ENCODE data around the gene MAPK11.

The MAPK11 gene

DNA sequence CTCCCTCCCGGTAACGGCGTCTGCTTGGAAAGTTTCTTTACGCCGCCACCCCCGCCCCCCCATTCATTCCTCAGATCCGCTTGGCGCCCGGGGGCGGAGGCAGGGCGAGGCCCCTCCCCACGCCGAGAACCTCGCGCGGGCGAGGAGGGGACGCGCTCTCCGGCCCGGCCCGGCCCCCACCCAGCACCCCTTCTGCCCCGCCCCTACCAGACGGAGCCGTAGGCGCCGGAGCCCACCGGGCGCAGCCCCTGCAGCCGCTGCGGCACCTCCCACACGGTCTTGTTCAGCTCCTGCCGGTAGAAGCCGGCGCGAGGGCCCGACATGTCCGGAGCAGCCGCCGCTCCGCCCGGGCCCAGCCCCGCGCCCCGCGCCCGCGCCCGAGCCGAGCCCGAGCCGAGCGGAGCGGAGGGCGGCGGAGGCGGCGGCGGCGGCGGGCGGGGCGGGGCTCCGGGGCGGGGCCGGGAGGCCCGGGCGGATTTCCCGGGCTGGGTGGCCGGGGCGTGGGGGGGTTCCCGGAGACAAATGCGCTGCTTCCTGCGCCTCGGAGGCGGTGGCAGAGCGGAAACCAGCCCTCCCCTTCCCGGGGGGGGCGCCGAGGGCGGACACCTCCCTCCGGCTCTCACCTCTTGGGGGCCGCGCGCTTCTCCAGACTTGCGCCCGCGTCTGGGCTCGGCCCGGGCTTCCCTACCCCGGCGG lies at the start of gene MAPK11:
Gene MAPK11 (minus strand): TSS at position 411 of the 696 bp plus-strand sequence. CDS start 88 bp downstream, at position 323.
- peak in 1 of 2 donors; percentile 47 for DNase-seq (ENCODE audit: low read depth in 2 of 2, low spot score in 1 of 2)

DNA sequence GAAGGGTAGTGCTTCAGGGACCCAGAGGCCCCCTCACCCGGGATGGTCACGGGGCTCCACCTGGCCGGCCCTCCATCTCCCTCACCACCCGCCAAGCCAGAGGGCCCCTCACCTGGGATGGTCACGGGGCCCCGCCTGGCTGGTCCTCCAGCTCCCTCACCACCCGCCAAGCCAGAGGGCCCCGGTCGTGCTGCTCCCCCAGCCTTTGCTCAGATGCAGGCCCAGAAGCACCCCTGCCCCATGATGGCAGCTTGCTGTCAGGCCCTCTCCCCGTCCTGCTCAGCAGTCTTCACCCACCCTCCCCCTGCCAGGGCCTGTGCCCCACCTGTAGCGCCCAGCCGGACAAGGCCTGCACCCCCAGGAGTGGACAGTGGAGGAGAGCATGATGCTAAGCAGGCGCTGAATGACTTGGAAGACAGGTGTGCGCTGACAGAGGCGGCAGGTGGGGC lies 49.3 kb upstream of the MAPK11 start:
- DNase-seq (ENCODE audit: low read depth in 2 of 2, low spot score in 1 of 2) = no peak

DNA sequence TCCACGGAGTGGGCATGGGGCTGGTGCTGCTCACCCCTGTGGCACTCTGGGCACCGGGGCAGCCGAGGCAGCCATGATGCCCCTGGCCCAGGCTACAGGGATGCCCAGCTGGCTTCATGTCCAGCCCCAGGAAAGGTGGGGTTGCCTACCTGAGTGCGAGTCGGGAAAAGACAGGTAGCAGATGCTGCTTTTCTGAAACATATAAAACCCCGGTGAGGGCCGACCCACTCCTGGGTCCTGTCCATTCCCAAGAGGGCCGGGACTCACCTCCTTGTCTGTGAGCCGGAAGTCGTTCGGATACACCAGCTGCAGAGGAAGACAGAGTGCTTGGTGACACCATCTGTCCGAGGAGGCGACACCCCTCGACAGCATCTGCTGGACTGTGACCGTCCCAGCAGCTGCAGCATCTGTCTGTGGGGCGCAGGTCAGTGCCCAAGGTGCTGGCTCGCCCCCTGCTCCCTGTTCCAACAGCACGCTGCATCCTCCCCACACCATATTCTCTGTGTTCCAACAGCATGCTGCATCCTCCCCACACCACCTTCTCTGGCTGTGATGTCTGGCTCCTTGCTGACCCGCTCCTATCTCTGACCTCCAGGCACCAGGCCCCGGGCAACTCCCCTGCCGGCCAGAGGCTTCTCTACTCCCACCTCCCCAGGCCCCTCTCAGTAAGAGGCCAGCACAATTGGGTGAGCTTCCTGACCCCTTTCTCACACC lies 48.7 kb upstream of the MAPK11 start:
- no peak for DNase-seq (ENCODE audit: low read depth in 2 of 2, low spot score in 1 of 2)

DNA sequence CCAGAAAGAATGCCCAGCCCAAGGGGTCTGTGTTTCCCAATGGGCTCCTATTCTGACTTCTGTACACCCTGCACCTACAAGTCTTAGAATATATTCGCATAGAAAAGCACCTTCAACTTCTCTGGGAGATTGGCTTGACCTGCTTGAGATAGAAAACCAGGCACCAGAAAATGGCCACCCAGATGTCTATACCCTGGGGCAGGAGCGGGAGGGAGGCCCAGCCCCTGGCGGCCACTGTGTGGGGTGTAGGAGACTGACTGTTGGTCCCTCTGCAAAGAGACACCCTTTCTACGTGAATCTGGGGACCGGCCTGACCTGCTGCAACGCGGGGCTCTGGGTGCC lies 48.1 kb upstream of the MAPK11 start:
- no peak for DNase-seq (ENCODE audit: low read depth in 2 of 2, low spot score in 1 of 2)

DNA sequence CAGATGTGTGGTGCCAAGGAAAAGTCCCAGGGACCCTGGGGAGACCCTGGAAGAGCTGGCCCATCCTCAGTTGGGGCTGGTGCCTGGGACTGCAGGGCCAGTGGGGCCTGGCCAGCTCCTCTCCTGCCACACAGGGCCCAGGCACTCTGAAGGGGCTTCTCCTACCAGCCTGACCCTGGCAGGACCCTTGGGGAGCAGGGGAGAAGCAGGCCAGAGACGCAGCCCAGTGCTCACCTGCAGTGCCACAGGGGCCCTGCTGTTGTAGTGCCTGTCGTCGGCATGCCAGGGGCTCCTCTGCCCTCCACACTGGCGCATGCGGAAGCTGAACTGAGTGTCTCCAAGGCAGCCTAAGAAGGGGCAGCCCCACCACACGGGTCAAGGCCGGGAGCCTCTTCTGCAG lies 47.5 kb upstream of the MAPK11 start:
- no peak for DNase-seq (ENCODE audit: low read depth in 2 of 2, low spot score in 1 of 2)

DNA sequence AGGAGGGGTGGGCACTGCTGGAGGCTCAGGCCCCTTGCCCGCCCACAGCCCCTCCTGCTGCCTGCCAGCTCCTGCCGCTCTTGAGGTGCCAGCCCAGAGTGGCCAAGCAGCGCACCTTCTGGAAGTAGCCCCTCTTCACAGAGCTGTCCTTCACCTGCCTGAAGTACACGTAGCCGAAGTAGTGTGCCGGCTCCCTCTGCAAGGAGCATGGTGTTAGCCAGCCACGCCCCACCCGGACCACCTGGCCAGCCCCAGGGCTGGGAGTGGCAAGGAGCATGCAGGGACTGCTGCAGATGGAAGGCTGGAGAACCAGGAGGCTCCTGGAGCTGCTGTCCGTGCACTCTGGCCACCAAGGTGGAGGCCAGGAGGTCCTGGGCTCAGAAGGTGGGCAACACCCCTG lies 47.0 kb upstream of the MAPK11 start:
- DNase-seq (ENCODE audit: low read depth in 2 of 2, low spot score in 1 of 2) = no peak

DNA sequence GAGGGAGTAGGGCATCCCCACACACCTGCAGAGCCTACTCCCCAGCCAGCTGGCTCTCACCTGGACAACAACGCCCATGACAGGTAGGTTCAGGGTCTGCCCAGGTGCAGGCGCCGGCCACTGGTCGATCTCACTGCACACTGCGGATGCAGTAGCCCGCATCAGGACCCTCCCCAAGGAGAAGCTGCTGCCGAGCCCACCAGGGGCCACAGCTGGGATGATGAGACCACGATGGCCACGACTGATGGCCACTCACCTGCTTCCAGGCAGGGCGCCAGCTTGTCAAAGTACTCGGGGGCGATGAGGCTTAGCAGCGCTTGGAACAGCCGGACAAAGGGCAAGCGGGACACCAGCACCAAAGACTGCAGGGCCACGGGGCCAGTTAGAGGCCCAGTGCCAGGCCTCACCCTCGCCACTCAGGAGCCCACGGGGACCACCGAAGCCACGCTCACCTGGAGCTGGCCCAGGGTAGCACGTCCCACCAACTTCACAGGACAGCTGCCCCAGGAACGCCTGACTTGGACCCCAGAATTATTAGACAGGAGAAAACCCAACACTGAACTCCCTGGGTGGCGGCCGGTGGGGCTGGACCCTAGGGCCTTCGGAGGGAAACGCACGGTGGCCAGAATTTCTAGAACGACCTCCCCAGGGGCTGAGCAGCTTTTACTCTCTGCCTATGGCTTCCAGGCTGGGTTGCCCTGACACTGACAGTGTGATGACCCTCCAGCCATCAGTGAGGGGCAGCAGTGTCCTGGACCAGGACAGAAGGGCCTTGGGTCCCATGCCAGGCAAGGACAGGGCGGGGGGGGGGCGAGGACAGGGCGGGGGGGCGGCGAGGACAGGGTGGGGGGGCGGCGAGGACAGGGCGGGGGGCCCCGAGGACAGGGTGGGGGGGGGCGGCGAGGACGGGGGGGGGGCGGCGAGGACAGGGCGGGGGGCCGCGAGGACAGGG lies 46.2 kb upstream of the MAPK11 start:
- no peak for DNase-seq (ENCODE audit: low read depth in 2 of 2, low spot score in 1 of 2)

DNA sequence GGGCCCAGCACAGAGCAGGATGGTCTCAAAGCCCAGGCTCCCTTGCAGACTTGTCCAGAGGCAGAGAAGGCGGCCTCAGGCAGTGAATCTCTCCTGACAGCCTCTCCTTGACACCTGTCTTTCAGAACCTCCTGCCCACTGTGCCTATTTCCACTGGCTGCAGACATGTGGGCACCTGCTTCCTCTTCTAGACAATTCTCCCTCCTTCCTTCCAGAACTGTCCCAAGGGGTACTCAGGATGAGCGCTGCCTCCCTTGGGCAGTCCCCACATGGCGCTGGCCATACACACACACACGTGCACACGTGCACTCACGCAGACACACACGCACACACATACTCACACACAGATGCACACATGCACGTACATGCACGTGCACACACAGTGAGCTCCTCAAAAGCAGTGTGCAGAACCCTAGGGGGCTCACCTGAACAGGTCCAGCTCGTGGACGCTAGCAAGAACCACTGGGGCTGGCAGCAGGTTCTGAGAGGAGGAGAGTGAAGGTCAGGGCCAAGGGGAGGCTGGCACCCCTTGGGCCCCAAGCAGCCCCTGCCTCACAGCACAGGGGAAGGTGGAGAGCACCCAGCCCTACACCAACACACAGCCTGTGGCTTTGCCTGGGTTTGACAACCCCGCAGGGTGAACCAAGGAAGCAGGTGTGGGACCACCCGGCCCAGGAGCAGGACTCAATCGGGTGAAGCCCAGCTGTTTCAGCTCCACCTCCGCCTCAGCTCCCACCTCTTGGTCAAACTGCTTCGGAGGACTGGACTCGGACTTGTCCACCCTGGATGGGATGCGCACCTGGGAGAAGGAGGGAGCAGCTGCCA lies 45.3 kb upstream of the MAPK11 start:
- no peak for DNase-seq (ENCODE audit: low read depth in 2 of 2, low spot score in 1 of 2)

DNA sequence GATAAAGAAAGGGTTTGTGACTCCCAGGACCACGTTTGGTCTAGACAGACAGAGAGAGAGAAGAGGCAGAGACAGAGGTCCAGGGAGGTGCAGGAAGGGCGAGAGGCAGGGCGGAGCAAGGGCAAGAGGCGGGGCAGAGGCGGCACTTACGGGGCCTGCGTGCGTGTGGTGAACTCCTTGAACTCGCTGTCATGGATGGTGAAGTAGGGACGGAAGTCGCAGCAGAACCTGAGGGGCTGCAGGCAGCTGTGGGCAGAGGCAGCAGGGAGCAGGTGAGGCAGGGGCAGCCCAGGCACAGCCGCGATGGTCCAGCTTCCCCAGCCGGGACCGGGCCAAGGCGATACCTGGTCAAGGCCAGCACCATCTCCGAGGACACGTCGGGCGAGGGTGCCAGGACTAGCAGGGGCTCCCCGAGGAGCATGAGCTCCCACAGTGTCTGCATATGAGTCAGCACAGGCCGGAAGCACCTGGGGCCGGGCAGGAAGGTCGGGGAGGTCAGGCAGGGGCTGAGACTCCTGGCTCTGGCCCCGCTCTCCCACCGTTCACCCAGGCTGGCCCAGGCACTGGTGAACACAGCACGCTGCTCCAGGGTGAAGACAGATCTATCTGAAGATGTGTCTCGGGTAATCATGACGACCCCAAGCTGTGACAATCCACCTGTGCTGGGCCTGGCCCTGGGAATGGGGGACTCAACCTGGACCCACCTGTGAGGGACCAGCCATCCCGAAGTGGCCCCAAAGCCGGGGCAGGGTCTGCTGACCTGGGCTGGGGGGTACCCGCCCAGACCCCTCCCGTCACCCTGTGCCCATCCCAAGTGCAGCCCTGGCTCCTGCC lies 44.5 kb upstream of the MAPK11 start:
- DNase-seq (ENCODE audit: low read depth in 2 of 2, low spot score in 1 of 2) = peak; percentile 39 to 51

DNA sequence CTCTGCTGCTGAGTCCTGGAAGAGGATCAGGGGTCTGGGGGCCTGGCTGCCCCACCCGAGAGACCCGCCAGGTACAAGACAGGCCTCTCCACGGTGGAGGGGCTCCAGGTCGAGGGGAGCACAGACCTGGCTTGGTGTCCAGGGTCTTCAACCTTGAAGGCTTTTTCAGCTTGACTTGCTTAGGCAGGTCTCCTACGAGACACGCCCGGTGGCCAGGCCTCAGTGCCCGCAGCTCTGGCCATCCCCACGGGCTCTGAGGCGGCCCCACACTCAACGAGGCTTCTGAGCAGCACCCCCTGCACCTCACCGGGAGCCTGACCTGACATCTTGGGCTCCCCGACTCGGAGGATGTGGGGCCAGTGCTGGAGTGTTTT lies 43.9 kb upstream of the MAPK11 start:
- no peak for DNase-seq (ENCODE audit: low read depth in 2 of 2, low spot score in 1 of 2)

DNA sequence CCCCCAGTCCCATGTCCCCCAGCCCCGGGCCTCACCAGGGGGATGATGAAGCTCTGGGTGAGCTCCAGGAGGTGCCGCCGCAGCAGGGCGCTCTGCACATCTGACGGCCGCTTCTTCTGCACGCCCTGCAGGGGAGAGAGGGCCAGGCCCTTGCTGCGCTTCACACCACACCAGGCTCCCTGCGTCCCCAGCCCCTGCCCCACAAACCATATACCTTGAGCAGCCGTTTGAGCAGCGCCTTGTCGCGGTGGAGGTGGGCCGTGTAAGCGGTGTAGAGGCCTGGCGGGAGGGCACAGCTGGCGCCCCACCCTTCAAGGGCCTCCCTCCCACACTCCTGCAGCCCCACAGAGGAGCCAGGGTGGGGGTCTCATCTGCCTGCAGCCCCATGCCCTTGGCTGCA lies 43.4 kb upstream of the MAPK11 start:
- no peak for DNase-seq (ENCODE audit: low read depth in 2 of 2, low spot score in 1 of 2)

DNA sequence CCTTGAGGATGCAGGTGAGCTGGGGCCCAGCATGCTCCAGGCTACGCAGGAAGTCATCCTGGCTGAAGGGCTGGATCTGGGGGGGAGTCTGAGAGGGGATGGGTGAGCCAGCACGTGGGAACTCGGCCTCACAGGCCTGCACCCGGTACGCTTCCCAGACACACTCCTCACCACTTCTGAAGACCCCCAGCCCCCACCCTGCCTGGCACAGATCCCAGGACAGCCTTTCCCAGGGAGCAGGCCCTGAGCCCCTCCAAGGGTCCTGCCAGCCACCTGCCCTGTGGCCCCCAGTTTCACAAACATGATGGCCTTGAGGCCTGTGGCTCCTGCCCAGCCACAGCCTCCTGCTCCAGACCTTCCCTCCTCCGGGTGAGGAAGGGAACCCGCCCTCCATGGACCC lies 42.8 kb upstream of the MAPK11 start:
- DNase-seq (ENCODE audit: low read depth in 2 of 2, low spot score in 1 of 2) = no peak

DNA sequence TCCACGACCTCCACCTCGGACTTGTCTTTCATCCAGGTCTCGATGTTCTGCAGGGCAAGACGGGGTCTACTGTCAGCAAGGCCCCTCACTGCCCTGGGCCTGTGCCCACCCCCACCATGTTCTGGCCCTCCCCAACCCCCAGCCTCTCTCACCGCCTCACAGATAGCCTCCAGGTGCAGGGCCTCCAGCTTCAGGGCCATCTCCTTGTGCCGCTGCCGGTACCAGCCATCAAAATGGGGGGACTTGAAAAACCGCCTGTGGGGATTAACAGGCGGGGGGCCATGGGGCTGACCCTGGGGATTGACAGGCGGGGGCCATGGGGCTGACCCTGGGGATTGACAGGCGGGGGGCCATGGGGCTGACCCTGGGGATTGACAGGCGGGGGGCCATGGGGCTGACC lies 42.2 kb upstream of the MAPK11 start:
- DNase-seq (ENCODE audit: low read depth in 2 of 2, low spot score in 1 of 2) = no peak

DNA sequence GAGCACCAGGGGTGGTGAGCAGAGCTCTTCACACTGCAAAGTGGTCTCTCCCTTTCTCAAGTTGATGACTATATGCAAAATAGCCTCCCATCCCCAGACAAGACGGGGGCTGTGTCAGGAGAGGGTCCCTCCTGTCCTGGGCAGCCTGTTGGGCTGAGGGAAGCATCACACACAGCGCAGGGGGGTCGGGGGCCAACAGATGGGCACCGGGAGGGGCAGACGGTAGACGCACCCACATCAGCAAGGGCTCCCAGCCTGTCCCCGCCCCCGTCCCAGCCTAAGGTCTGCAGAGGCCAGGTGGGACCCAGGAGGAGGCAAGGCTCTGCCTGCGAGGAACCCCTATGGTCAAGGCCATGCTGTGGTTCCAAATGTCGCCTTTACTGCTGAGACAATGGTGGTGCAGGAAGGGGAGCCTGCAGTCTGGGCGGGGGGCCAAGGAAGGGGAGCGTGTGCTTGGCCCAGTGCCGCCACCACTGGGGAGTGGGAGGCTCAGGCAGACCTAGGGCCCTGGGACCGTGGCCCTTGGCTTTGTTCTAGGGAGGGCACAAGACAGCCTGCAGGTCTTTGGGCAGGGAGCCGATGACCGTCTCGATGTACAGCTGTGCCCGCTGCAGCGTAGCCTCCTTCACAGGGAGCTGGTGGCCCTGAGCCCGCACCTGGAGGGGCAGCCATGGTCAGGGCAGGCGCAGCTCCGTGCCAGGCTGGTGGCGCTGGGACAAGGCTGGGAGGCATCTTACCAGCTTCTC lies 41.6 kb upstream of the MAPK11 start:
- DNase-seq (ENCODE audit: low read depth in 2 of 2, low spot score in 1 of 2) = no peak

DNA sequence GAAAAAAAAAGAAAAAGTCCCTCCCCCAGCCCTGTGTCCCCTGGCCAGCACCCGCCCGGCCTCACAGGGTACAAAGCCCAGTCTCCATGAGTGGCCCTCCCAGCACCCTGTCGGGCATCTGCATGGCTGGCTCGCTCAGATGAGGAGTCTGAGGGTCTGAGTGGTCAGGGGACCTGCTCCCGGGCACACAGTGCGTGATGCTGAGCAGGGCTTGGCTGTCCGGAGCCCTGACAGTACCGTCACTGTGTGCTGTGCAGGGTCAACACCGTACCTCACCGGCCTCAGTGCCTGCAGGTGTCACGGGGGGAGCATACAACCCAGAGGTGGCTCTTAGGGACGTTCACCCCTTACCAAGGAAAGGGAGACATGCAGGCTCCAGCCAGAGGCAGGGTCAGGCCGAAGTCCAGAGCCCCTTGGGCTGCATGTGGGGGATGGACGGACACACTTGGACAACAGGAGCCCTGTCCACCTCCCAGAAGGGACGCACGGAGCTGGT lies 40.8 kb upstream of the MAPK11 start:
- DNase-seq (ENCODE audit: low read depth in 2 of 2, low spot score in 1 of 2) = no peak

DNA sequence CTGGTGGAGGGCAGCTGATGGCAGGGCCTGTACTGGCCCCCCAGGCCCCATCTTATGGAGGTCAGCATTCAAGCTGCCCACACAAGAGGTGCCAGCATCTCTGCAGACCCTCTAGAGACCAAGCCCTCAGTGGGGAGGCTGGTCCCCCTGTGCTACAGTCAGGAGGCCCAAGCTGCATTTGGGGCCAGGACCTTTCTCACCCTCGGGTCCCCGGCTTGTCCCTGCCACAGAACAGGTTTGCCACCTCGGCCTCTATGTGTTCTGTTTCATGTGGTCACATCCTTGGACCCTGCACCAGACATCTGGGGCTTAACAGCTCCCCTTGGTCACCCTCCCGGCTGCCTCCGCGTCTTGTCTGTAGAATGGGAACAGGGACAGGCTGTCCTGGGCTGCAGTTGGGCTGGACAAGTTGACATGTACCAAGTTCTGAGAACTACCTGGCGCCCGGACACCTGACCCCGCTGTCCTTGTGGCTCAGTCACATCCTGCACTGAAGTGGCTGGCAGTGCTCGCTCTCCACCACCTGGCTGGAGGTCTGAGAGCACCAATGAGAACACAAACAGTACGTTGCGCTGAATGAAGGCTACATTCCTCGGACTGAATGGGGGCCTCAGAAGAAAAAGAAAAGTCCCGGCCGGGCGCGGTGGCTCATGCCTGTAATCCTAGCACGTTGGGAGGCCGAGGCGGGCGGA lies 40.0 kb upstream of the MAPK11 start:
- DNase-seq (ENCODE audit: low read depth in 2 of 2, low spot score in 1 of 2) = no peak

DNA sequence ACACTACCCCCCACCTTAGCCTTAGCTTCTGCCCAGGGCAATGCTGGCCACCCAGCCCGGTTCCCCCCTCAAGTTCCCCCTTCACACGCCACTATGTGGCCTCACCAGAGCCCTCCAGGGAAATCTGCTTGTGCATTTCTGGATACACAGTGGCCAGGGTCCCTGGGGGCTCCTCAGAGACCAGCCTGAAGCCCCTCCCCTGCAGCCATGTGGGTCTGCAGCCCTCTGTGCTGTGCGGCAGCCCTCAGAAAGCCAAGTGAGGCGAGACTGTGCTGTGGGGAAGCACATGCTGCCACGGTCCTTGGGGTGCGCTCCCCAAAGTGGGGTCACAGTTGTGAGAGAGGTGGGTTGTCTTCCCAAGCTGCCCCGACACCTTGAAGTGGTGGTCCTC lies 39.4 kb upstream of the MAPK11 start:
- DNase-seq (ENCODE audit: low read depth in 2 of 2, low spot score in 1 of 2) = no peak

DNA sequence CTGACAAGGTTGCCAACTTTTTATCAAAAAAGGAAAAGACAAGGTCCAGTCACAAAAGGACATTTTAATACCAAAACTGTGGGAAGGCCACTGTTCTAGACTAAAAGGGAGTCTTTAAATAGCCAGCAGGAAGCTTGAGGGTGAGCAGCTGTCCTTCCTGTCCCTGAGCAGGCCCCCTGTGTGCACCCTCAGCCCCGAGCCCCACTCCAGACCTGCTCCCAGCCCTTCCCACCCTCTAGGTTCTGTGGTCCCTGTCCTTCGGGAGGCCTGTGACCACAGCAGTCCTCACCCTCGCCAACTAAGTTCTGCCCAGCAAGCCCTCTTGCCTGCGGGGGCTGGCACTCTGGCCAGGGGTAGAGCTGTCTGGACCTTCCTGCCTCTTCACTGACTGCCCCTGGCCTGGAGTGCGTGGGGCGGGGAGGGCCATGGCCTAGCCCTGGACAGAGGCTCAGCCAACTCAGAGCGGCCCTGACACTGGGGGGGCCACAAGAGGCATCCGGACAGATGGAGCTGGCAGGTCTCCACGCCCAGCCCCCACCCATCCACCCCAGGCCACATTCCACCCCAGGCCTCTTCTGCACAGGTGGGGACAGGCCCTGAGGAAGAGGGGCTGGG lies 38.9 kb upstream of the MAPK11 start:
- DNase-seq (ENCODE audit: low read depth in 2 of 2, low spot score in 1 of 2) = no peak

All from stimulated activated CD8-positive, alpha-beta memory T cell treated with anti-CD3 and anti-CD28 coated beads, Interleukin-4, amount 100 ng/mL, for 1 hour (primary cell).